ENCODE results near the gene TBCB. TPM values are rescaled to one million over a fixed set of nuclear protein-coding genes. Genes with fewer than 3 reads are reported as not detected.
"Not testable (repeated sequence)": the region's sequence is repeated elsewhere in the genome, so short reads cannot be mapped to it uniquely, and the experiment has no call there.

TBCB gene
- total RNA-seq, 5 donors from 2014 or later (not counting 1 experiment from before 2014, with no cell fraction given), result 111 to 179 (median 150) TPM

- POLR2A ChIA-PET, H3K4me3 Mint-ChIP-seq: not testable (repeated sequence)
These were observed 58.6 kb downstream of the TBCB start for GRCh38 chr19:36173846-36174245.

More at GRCh38 chr19:36173846-36174245, 58.6 kb downstream of the TBCB start:
- not testable (repeated sequence) for ATAC-seq (replicated peaks in 1 of 4); H3K36me3 Mint-ChIP-seq; H3K4me1 ChIP-seq (ENCODE audit: control insufficient read depth in 1 of 2, extremely low read depth in 1 of 2, insufficient read depth in 2 of 2, low read length in 2 of 2); H3K4me3 ChIP-seq (ENCODE audit: control insufficient read depth in 1 of 2, extremely low read depth in 1 of 2, low read length in 1 of 2); H3K4me1 Mint-ChIP-seq; DNase-seq; H3K9me3 ChIP-seq; H3K27me3 ChIP-seq (replicated peaks in 1 of 2; ENCODE audit: control insufficient read depth in 2 of 2, extremely low read depth in 1 of 2, insufficient read depth in 2 of 2, low read length in 1 of 2); H3K27me3 Mint-ChIP-seq; H3K27ac ChIP-seq (ENCODE audit: low read length); H3K27ac Mint-ChIP-seq; H3K36me3 ChIP-seq (ENCODE audit: control insufficient read depth in 2 of 2, extremely low read depth in 1 of 2, insufficient read depth in 1 of 2, low read length in 1 of 2); H3K9me3 Mint-ChIP-seq
- CTCF ChIA-PET, result interaction anchor here (0.6 kb wide), 4 partner anchors 9 to 1157 kb away, joined by 3 to 5 read pairs (median 3); no protein-coding TSS in a partner anchor
- 83% methylated on average over 1 of the region's 8 CpGs for WGBS (ENCODE audit: insufficient coverage)

Other genes with a start within 250 kb of the TBCB start
- 1 to 10 TPM in 1 of 5 donors, under 1 TPM in 3, not detected in 1; 0.15 to 1.3 (median 0.33) TPM for gene APLP1, start 246.9 kb upstream of the TBCB start, total RNA-seq
- gene NFKBID, start 214.9 kb upstream of the TBCB start, total RNA-seq, result 10 to 100 TPM; 45.1 to 78.3 (median 51.4) TPM
- gene HCST, start 212.9 kb upstream of the TBCB start, total RNA-seq, result 100 to 1,000 TPM in 2 of 5 donors, 10 to 100 TPM in 3; 60.1 to 165 (median 77.2) TPM
- gene TYROBP, start 207.2 kb upstream of the TBCB start, total RNA-seq, result 1 to 10 TPM; 2.3 to 7.0 (median 2.9) TPM
- 10 to 100 TPM in 4 of 5 donors, 1 to 10 TPM in 1; 9.2 to 20.8 (median 15.3) TPM for gene LRFN3, start 179.1 kb upstream of the TBCB start, total RNA-seq
- gene SDHAF1, start 120.3 kb upstream of the TBCB start, total RNA-seq, result 10 to 100 TPM; 10.2 to 30.5 (median 27.3) TPM
- 1 to 10 TPM; 3.2 to 4.4 (median 3.7) TPM for gene SYNE4, start 106.7 kb upstream of the TBCB start, total RNA-seq
- gene ALKBH6, start 101.3 kb upstream of the TBCB start, total RNA-seq, result 10 to 100 TPM; 42.6 to 61.4 (median 51.2) TPM
- gene CLIP3, start 82.6 kb upstream of the TBCB start, total RNA-seq, result 1 to 10 TPM; 1.4 to 6.2 (median 2.6) TPM
- gene THAP8, start 61.2 kb upstream of the TBCB start, total RNA-seq, result 1 to 10 TPM; 2.6 to 8.0 (median 4.7) TPM
- gene WDR62, start 60.6 kb upstream of the TBCB start, total RNA-seq, result 1 to 10 TPM; 1.3 to 3.3 (median 2.2) TPM
- gene OVOL3, start 4.3 kb upstream of the TBCB start, total RNA-seq, result not detected
- gene POLR2I, start 593 bp upstream of the TBCB start, total RNA-seq, result 10 to 100 TPM; 27.4 to 54.8 (median 50.7) TPM
- 100 to 1,000 TPM; 214 to 339 (median 308) TPM for gene CAPNS1, start 24.6 kb downstream of the TBCB start, total RNA-seq
- gene COX7A1, start 37.0 kb downstream of the TBCB start, total RNA-seq, result not detected
- 1 to 10 TPM; 7.5 to 9.1 (median 8.0) TPM for gene ZNF565, start 99.2 kb downstream of the TBCB start, total RNA-seq
- 10 to 100 TPM; 24.4 to 63.2 (median 61.1) TPM for gene ZNF146, start 99.6 kb downstream of the TBCB start, total RNA-seq